Cardiac muscle cell (in vitro differentiated cells and primary cell): ENCODE data around the gene ESF1. TPM values are rescaled to one million over a fixed set of nuclear protein-coding genes. Genes with fewer than 3 reads are reported as not detected.

Experiments
- DNase-seq, 2 donors: peaks; one replicate each; pipeline versions ENCODE4 v3.0.0 to v3.0.0-alpha.2; 2010 to 2017; ENCODE audit warnings: low read depth in 1 of 2, low spot score in 1 of 2
- H3K27ac ChIP-seq: fragments of 200-600 bp; sonication (generic); 2 replicates; pipeline ENCODE4 v1.5.1; 2016
- H3K27me3 ChIP-seq: fragments of 200-600 bp; sonication (generic); 2 replicates; pipeline ENCODE4 v1.6.0; 2016; ENCODE audit warnings: control low read depth
- H3K36me3 ChIP-seq: fragments of 200-600 bp; sonication (generic); 2 replicates; pipeline ENCODE4 v1.5.1; 2016; ENCODE audit warnings: control low read depth
- H3K4me1 ChIP-seq: fragments of 200-600 bp; sonication (generic); 2 replicates; pipeline ENCODE4 v1.8.1; 2017; ENCODE audit warnings: low read depth, mild to moderate bottlenecking, mixed run types
- H3K4me3 ChIP-seq: fragments of 200-600 bp; sonication (generic); 2 replicates; pipeline ENCODE4 v1.5.1; 2016; ENCODE audit warnings: mild to moderate bottlenecking
- H3K9me3 ChIP-seq: fragments of 200-600 bp; sonication (generic); 2 replicates; pipeline ENCODE4 v1.5.1; 2017; ENCODE audit warnings: low read depth, mild to moderate bottlenecking, control low read depth
- CTCF ChIP-seq: IDR thresholded peaks from 2 replicates; pipeline ENCODE4 v1.5.1; 2012; ENCODE audit warnings: low read depth, mild to moderate bottlenecking, low read length
- polyA plus RNA-seq: library from polyadenylated mRNA; unstranded; fragments of >200 nt; fragmentation: Nextera tagmentation; extraction: Ambion mirVana; gene quantifications from 2 replicates; pipeline ENCODE4 v1.2.1, GENCODE V29; 2016
- total RNA-seq: library from RNA; depleted of rRNA; stranded (reverse); fragments of >200 nt; gene quantifications from 2 replicates; pipeline ENCODE4 v1.2.3, GENCODE V29; 2016

Gene ESF1
- total RNA-seq: 2.8 and 16.6 TPM in 2 replicates
- polyA plus RNA-seq: 9.2 and 10.4 TPM in 2 replicates

DNA sequence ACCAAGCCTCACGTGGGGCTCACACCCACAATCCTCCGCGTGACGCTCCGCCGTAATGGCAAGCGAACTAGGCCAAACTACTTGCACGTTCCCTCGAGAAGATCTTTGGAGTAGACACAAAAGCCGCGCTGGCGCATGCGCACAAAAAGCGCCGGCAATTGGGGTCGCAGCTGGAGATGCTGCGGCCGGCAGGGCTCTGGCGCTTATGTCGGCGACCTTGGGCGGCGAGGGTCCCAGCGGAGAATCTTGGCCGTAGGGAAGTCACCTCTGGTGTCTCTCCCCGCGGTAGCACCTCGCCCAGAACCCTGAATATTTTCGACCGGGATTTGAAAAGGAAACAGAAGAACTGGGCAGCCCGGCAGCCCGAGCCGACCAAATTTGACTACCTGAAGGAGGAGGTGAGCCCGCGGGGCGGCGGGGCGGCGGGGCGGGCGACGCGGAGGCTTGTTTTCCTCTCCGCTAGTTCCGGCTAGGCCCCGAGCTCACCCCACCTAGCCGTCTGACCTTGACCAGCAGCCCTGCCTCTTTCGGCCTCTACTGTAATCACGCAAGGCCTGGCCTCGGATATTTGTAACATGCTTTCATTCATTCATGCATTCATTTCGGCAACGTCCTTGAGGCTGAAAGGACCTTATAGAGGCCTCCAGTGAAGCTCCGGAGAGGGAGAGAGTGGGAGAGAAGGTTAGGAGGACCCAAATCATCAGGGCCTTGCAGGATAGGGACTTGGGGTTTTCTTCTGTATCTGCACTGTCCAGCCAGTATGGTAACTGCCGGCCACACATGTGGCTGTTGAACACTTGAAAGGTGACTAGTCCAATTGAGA is at the start of gene ESF1, which contains the start of gene NDUFAF5:
TSS of gene ESF1 (minus strand) at position 27 of the 823 bp plus-strand sequence. CDS start 1,779 bp downstream, outside the sequence.
TSS of gene NDUFAF5 (plus strand) at position 136 of the 823 bp plus-strand sequence. CDS start at position 177, 41 bp downstream.
- Histone ChIP-seq H3K27ac (peak within 1 kb of the TSS; percentile 91), H3K36me3 (peaks cover 18% of the 10 kb centered on the region), H3K27me3 (no peaks in the 10 kb centered on the region)

DNA sequence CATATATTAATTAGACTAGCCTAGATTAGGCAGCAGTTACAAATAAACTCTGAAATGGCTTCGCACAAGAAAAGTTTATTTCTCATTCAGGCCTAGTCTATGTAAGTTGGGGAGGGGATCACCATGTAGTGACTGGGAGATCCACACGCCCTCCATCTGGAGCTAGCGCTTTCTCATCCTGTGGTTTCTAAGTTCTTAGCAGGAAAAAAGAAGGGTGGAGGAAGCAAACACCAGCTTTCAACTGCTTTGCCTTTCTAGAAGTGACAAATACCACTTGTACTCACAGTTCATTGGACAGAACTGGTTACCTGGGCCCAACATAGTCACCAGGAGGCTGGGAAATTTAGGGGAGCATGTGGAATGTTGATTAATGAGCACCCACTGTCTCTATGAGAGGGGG is 46.8 kb upstream of the ESF1 start:
- no peak for DNase-seq
- no peak for TF ChIP-seq CTCF
- no peaks in the 10 kb centered on the region for H3K9me3 ChIP-seq
- no peak overlapping the region for H3K4me3 ChIP-seq
- no peak overlapping the region for H3K27ac ChIP-seq
- H3K27me3 ChIP-seq: no peaks in the 10 kb centered on the region
- no peaks in the 10 kb centered on the region for H3K4me1 ChIP-seq
- H3K36me3 ChIP-seq: no peaks in the 10 kb centered on the region

More for the DNA sequence above, at the start of gene ESF1, which contains the start of gene NDUFAF5:
- no peak for TF ChIP-seq CTCF
- Histone ChIP-seq H3K9me3 (no peaks in the 10 kb centered on the region), H3K4me1 (peaks cover 11% of the 10 kb centered on the region), H3K4me3 (peak within 1 kb of the TSS; percentile 90)
- peak; percentile 97 for DNase-seq

GRCh38 chr20:13825465-13825864 is 40.7 kb upstream of the ESF1 start:
- no peak for DNase-seq
- Histone ChIP-seq H3K4me3 (no peak overlapping the region), H3K4me1 (no peaks in the 10 kb centered on the region), H3K36me3 (no peaks in the 10 kb centered on the region), H3K27ac (no peak overlapping the region), H3K9me3 (no peaks in the 10 kb centered on the region), H3K27me3 (no peaks in the 10 kb centered on the region)
- no peak for TF ChIP-seq CTCF

DNA sequence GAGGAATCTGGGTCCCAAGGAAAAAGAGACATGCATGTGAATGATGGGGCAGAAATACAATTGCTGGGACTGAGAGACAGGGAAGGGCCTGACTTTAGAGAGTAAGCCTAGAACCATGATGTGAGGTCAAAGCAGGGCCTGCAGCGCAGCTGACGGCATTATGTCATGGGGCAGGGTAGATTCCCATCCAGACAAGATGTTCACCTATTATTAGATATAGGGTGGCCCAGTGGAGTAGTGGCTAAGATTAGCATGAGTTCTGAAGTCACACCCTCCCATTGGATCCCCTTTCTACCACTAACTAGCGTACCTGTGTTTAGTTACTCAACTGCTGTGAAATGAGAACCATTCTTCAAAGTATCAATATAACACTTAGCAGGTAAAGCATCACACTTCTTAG is 39.7 kb upstream of the ESF1 start:
- Histone ChIP-seq H3K36me3 (no peaks in the 10 kb centered on the region), H3K4me3 (no peak overlapping the region), H3K27me3 (no peaks in the 10 kb centered on the region), H3K27ac (no peak overlapping the region), H3K4me1 (no peaks in the 10 kb centered on the region), H3K9me3 (no peaks in the 10 kb centered on the region)
- TF ChIP-seq CTCF: no peak
- no peak for DNase-seq

GRCh38 chr20:13822459-13822858 is 37.7 kb upstream of the ESF1 start:
- Histone ChIP-seq H3K4me1 (no peaks in the 10 kb centered on the region), H3K4me3 (no peak overlapping the region), H3K9me3 (no peaks in the 10 kb centered on the region), H3K27ac (no peak overlapping the region), H3K27me3 (no peaks in the 10 kb centered on the region), H3K36me3 (peaks cover 9% of the 10 kb centered on the region)
- no peak for TF ChIP-seq CTCF
- DNase-seq: no peak
